Uterus (tissue), 4 donors: Measurements from ENCODE around the gene VPS18. TPM values are rescaled to one million over a fixed set of nuclear protein-coding genes. Genes with fewer than 3 reads are reported as not detected.
"Not testable (repeated sequence)": the region's sequence is repeated elsewhere in the genome, so short reads cannot be mapped to it uniquely, and the experiment has no call there.

Source experiments
- DNase-seq, 2 donors: peaks; one replicate each; pipeline ENCODE4 v3.0.0-alpha.2; 2019 to 2020
- H3K27ac ChIP-seq, 2 donors: fragments of 200-600 bp; sonication (generic); 1 replicate in 1 of 2; 2 replicates in 1 of 2; pipeline ENCODE4 v1.5.1; 2016 to 2018
- H3K27me3 ChIP-seq, 2 donors: fragments of 200-600 bp; sonication (generic); one replicate each; pipeline ENCODE4 v1.5.1; 2018 to 2019; ENCODE audit warnings: control low read depth in 1 of 2
- H3K36me3 ChIP-seq, 2 donors: fragments of 200-600 bp; sonication (generic); one replicate each; pipeline ENCODE4 v1.5.1; 2019; ENCODE audit warnings: control low read depth in 1 of 2
- H3K4me1 ChIP-seq, 2 donors: fragments of 200-600 bp; sonication (generic); one replicate each; pipeline ENCODE4 v1.5.1; 2018 to 2019; ENCODE audit warnings: control low read depth in 1 of 2
- H3K4me3 ChIP-seq, 2 donors: fragments of 200-600 bp; sonication (generic); 1 replicate in 1 of 2; 2 replicates in 1 of 2; pipeline ENCODE4 v1.5.1; 2018 to 2019; ENCODE audit warnings: mild to moderate bottlenecking in 1 of 2
- H3K9me3 ChIP-seq, 2 donors: fragments of 200-600 bp; sonication (generic); one replicate each; pipeline ENCODE4 v1.5.1; 2019; ENCODE audit warnings: control low read depth in 1 of 2
- CTCF ChIP-seq, 4 experiments: fragments of 200-600 bp in 2 of 4; fragments of 450-650 bp in 2 of 4; sonication (generic) in 2 of 4; IDR thresholded peaks; one replicate each; pipeline ENCODE4 v1.5.1; 2016 to 2019; ENCODE audit warnings: antibody characterized with exemption in 4 of 4, mild to moderate bottlenecking in 2 of 4, moderate library complexity in 1 of 4
- POLR2A ChIP-seq, 2 donors: fragments of 450-650 bp; IDR thresholded peaks; one replicate each; pipeline ENCODE4 v1.6.1; 2016; ENCODE audit warnings: antibody characterized with exemption in 2 of 2, mild to moderate bottlenecking in 1 of 2, moderate library complexity in 1 of 2
- intact Hi-C: fragments of 100-400 bp; cut with DNase I; formaldehyde crosslinking; loops from one replicate; pipeline ENCODE4 v1.15.1; 2023; ENCODE audit warnings: low total_unique reads
- total RNA-seq, 4 donors: library from RNA; depleted of rRNA in 3 of 4; stranded (reverse); fragments of >200 nt in 3 of 4; gene quantifications; one replicate each; pipeline versions ENCODE4 v1.1.0 to v1.2.4, GENCODE V29; 2014 to 2023
- donor health status: DM: yes; HTN: yes; CAD: no.

The VPS18 gene
- total RNA-seq, 4 donors from 2014 or later = 3.8 to 33.3 (median 17.3) TPM

- intact Hi-C loops = no loop called here
- Histone ChIP-seq H3K9me3 (no peaks in the 10 kb centered on the region), H3K4me1 (no peaks in the 10 kb centered on the region), H3K27me3 (no peaks in the 10 kb centered on the region), H3K4me3 (no peak overlapping the region), H3K27ac (no peak overlapping the region), H3K36me3 (no peaks in the 10 kb centered on the region)
- TF ChIP-seq POLR2A (IDR thresholded peaks at IDR 0.05) (no peak), CTCF (IDR thresholded peaks at IDR 0.05) (peak; percentile 36 to 56 (median 42))
- peak; percentile 55 to 57 for DNase-seq
Measured at GRCh38 chr15:40859206-40859851, 34.9 kb upstream of the VPS18 start.

- H3K27ac ChIP-seq, H3K36me3 ChIP-seq, H3K9me3 ChIP-seq, H3K4me1 ChIP-seq, H3K4me3 ChIP-seq, H3K27me3 ChIP-seq, intact Hi-C loops, DNase-seq: not testable (repeated sequence)
Measured at GRCh38 chr15:40861147-40861546, 33.1 kb upstream of the VPS18 start.

GRCh38 chr15:40863660-40864270, 30.5 kb upstream of the VPS18 start:
- DNase-seq = no peak
- Histone ChIP-seq H3K27me3 (no peaks in the 10 kb centered on the region), H3K27ac (no peak overlapping the region), H3K4me3 (no peak overlapping the region), H3K36me3 (no peaks in the 10 kb centered on the region), H3K4me1 (no peaks in the 10 kb centered on the region), H3K9me3 (no peaks in the 10 kb centered on the region)
- intact Hi-C loops = no loop called here
- TF ChIP-seq POLR2A (IDR thresholded peaks at IDR 0.05) = no peak
- TF ChIP-seq CTCF (IDR thresholded peaks at IDR 0.05) = no peak

GRCh38 chr15:40867199-40867598, 27.1 kb upstream of the VPS18 start:
- no peak overlapping the region for H3K27ac ChIP-seq
- no peaks in the 10 kb centered on the region for H3K27me3 ChIP-seq
- H3K4me3 ChIP-seq = no peak overlapping the region
- intact Hi-C loops = no loop called here
- DNase-seq = no peak
- TF ChIP-seq POLR2A (IDR thresholded peaks at IDR 0.05) (no peak), CTCF (IDR thresholded peaks at IDR 0.05) (no peak)
- no peaks in the 10 kb centered on the region for H3K36me3 ChIP-seq
- no peaks in the 10 kb centered on the region for H3K9me3 ChIP-seq
- H3K4me1 ChIP-seq = no peaks in the 10 kb centered on the region

- intact Hi-C loops = no loop called here
- Histone ChIP-seq H3K9me3 (no peaks in the 10 kb centered on the region), H3K36me3 (no peaks in the 10 kb centered on the region), H3K27ac (no peak overlapping the region), H3K4me1 (peaks cover 0 to 7% of the 10 kb centered on the region in 2 donors), H3K27me3 (no peaks in the 10 kb centered on the region), H3K4me3 (no peak overlapping the region)
- TF ChIP-seq CTCF (IDR thresholded peaks at IDR 0.05) = no peak
- no peak for TF ChIP-seq POLR2A (IDR thresholded peaks at IDR 0.05)
- no peak for DNase-seq
Measured at GRCh38 chr15:40869686-40870085, 24.6 kb upstream of the VPS18 start.
